Neural progenitor cell (in vitro differentiated cells): Measurements from ENCODE around the gene FAT1. TPM values are rescaled to one million over a fixed set of nuclear protein-coding genes. Genes with fewer than 3 reads are reported as not detected.
A peak's percentile ranks its signal among the peaks of the same experiment; 100 is the strongest.

Experiments
- DNase-seq: peaks from one replicate; pipeline ENCODE4 v3.0.0-alpha.2; 2016; ENCODE audit warnings: low spot score
- H2AFZ ChIP-seq: fragments of 200-600 bp; sonication (generic); replicated peaks from 2 replicates; pipeline ENCODE4 v1.6.1; 2016; ENCODE audit warnings: antibody characterized with exemption
- H3F3A ChIP-seq: fragments of 200-600 bp; sonication (generic); 2 replicates; pipeline ENCODE4 v1.6.1; 2016; ENCODE audit warnings: antibody characterized with exemption, low read depth
- H3K27ac ChIP-seq: fragments of 200-600 bp; sonication (generic); 2 replicates; pipeline ENCODE4 v1.5.1; 2016; ENCODE audit warnings: mild to moderate bottlenecking
- H3K27me3 ChIP-seq: fragments of 200-600 bp; sonication (generic); 2 replicates; pipeline ENCODE4 v1.6.1; 2016; ENCODE audit warnings: mild to moderate bottlenecking, moderate library complexity
- H3K36me3 ChIP-seq: fragments of 200-600 bp; sonication (generic); 2 replicates; pipeline ENCODE4 v1.5.1; 2016
- H3K4me1 ChIP-seq: fragments of 200-600 bp; sonication (generic); 2 replicates; pipeline ENCODE4 v1.6.1; 2016; ENCODE audit warnings: mixed run types
- H3K4me2 ChIP-seq: fragments of 200-600 bp; sonication (generic); 2 replicates; pipeline ENCODE4 v1.6.1; 2016
- H3K4me3 ChIP-seq: fragments of 200-600 bp; sonication (generic); 2 replicates; pipeline ENCODE4 v1.5.1; 2016
- H3K79me2 ChIP-seq: fragments of 200-600 bp; sonication (generic); 2 replicates; pipeline ENCODE4 v1.6.1; 2016; ENCODE audit warnings: low read depth
- H3K9ac ChIP-seq: fragments of 200-600 bp; sonication (generic); 2 replicates; pipeline ENCODE4 v1.6.1; 2016
- H3K9me3 ChIP-seq: fragments of 200-600 bp; sonication (generic); 2 replicates; pipeline ENCODE4 v1.5.1; 2016; ENCODE audit warnings: low read depth
- H4K20me1 ChIP-seq: fragments of 200-600 bp; sonication (generic); 2 replicates; pipeline ENCODE4 v1.6.1; 2016; ENCODE audit warnings: low read depth
- H3K27ac Mint-ChIP-seq: 3 replicates; pipeline ENCODE4 v1.8.0; 2021; ENCODE audit warnings: mixed read lengths
- H3K27me3 Mint-ChIP-seq: 2 replicates; pipeline ENCODE4 v1.8.0; 2022; ENCODE audit warnings: low read depth, mild to moderate bottlenecking, inconsistent platforms, moderate library complexity, mixed read lengths; ENCODE audit not compliant: insufficient read depth
- H3K36me3 Mint-ChIP-seq: 3 replicates; pipeline ENCODE4 v1.8.0; 2021; ENCODE audit warnings: mixed read lengths
- H3K4me1 Mint-ChIP-seq: 3 replicates; pipeline ENCODE4 v1.8.0; 2021; ENCODE audit warnings: mixed read lengths
- H3K4me3 Mint-ChIP-seq: 3 replicates; pipeline ENCODE4 v1.8.0; 2021; ENCODE audit warnings: mild to moderate bottlenecking, moderate library complexity, mixed read lengths
- H3K9me3 Mint-ChIP-seq: 3 replicates; pipeline ENCODE4 v1.8.0; 2020; ENCODE audit warnings: mixed read lengths
- CTCF ChIP-seq: fragments of 200-600 bp; sonication (generic); IDR thresholded peaks from 2 replicates; pipeline ENCODE4 v1.5.1; 2017; ENCODE audit warnings: antibody characterized with exemption, mild to moderate bottlenecking
- EZH2 ChIP-seq: fragments of 200-600 bp; sonication (generic); IDR thresholded peaks from 2 replicates; pipeline ENCODE4 v1.6.1; 2017; ENCODE audit warnings: antibody characterized with exemption, mild to moderate bottlenecking, moderate library complexity
- EZH2phosphoT487 ChIP-seq: fragments of 200-600 bp; sonication (generic); IDR thresholded peaks from 2 replicates; pipeline ENCODE4 v1.6.1; 2017; ENCODE audit warnings: antibody characterized with exemption
- total RNA-seq: library from RNA; depleted of rRNA; stranded (reverse); fragments of >200 nt; gene quantifications from 2 replicates; pipeline ENCODE4 v1.2.3, GENCODE V29; 2015; ENCODE audit warnings: low replicate concordance

The FAT1 gene
- total RNA-seq, 1 donor from 2014 or later = 517 TPM

GRCh38 chr4:186651181-186651603 is 72.5 kb downstream of the FAT1 start:
- Histone ChIP-seq H3K9me3 (no peaks in the 10 kb centered on the region), H3K4me1 (peaks cover 34% of the 10 kb centered on the region), H4K20me1 (peaks cover 41% of the 10 kb centered on the region), H3F3A (peaks cover 13% of the 10 kb centered on the region), H3K4me2 (peak overlapping the region; percentile 73), H3K79me2 (peaks cover 98% of the 10 kb centered on the region), H3K27me3 (no peaks in the 10 kb centered on the region), H3K4me3 (peak overlapping the region; percentile 26), H3K27ac (peak overlapping the region; percentile 87), H3K9ac (no peak overlapping the region), H3K36me3 (no peaks in the 10 kb centered on the region), H2AFZ (no peak overlapping the region)
- peak; percentile 25 for DNase-seq
- Mint-ChIP-seq H3K4me3 (peak overlapping the region; percentile 16), H3K9me3 (peaks cover 2% of the 10 kb centered on the region), H3K36me3 (peaks cover 43% of the 10 kb centered on the region), H3K4me1 (peaks cover 26% of the 10 kb centered on the region), H3K27ac (peak overlapping the region; percentile 71), H3K27me3 (no peaks in the 10 kb centered on the region)
- TF ChIP-seq EZH2phosphoT487 = no peak
- no peak for TF ChIP-seq EZH2

DNA sequence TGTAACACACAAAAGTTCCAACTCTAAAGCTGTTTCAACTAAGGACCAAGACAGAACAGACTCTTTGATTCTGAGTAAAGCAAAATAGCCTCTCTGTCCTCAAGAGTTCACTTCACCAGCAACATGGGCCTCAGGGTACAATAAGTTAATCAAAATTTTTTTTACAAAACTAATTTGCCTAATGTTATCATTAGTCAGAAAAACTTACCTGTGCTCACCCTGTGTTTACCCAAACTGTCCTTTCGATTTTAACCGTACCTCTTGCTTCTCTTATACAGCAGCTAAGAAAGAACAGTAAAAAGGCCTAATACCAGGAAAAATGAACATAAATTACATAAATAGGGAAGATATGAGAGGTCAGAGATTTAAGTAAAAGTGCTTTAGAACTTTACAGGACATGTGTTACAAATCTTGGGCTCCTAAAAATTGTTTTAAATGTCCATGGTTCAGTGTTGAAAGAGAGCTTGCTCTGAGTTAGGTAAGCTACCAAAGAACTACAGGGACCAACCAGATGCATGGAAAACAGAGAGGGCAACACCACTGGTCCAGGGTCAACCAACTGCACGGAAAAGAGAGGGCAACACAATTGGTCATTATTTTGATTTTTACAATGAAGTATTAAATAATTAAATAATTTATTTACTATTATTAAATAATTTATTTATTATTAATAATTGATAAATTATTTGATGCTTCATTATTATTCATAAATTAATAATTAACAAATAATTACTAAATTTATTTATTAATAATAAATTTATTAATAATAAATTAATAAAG is 73.1 kb downstream of the FAT1 start:
- Histone ChIP-seq H3K4me2 (no peak overlapping the region), H3F3A (peaks cover 13% of the 10 kb centered on the region), H3K4me1 (peaks cover 34% of the 10 kb centered on the region), H3K4me3 (no peak overlapping the region), H3K9ac (no peak overlapping the region), H3K27me3 (no peaks in the 10 kb centered on the region), H2AFZ (no peak overlapping the region), H3K9me3 (no peaks in the 10 kb centered on the region), H3K27ac (no peak overlapping the region), H3K36me3 (no peaks in the 10 kb centered on the region), H3K79me2 (peaks cover 98% of the 10 kb centered on the region), H4K20me1 (peaks cover 36% of the 10 kb centered on the region)
- TF ChIP-seq EZH2phosphoT487 (no peak), EZH2 (no peak), CTCF (no peak)
- Mint-ChIP-seq H3K27ac (peak overlapping the region; percentile 94), H3K27me3 (no peaks in the 10 kb centered on the region), H3K36me3 (peaks cover 45% of the 10 kb centered on the region), H3K9me3 (peaks cover 4% of the 10 kb centered on the region), H3K4me1 (peaks cover 30% of the 10 kb centered on the region), H3K4me3 (no peak overlapping the region)
- no peak for DNase-seq

GRCh38 chr4:186647821-186648220 is 75.8 kb downstream of the FAT1 start:
- Histone ChIP-seq H4K20me1 (peaks cover 34% of the 10 kb centered on the region), H3K27ac (no peak overlapping the region), H3K27me3 (no peaks in the 10 kb centered on the region), H3K4me1 (peaks cover 29% of the 10 kb centered on the region), H3K4me2 (no peak overlapping the region), H3F3A (peaks cover 7% of the 10 kb centered on the region), H3K36me3 (peaks cover 1% of the 10 kb centered on the region), H2AFZ (no peak overlapping the region), H3K9ac (no peak overlapping the region), H3K79me2 (peaks cover 97% of the 10 kb centered on the region), H3K9me3 (no peaks in the 10 kb centered on the region), H3K4me3 (no peak overlapping the region)
- H3K4me1 Mint-ChIP-seq = peaks cover 22% of the 10 kb centered on the region
- no peaks in the 10 kb centered on the region for H3K27me3 Mint-ChIP-seq
- DNase-seq = no peak
- H3K4me3 Mint-ChIP-seq = no peak overlapping the region
- no peak overlapping the region for H3K27ac Mint-ChIP-seq
- peaks cover 4% of the 10 kb centered on the region for H3K9me3 Mint-ChIP-seq
- TF ChIP-seq EZH2 (no peak), EZH2phosphoT487 (no peak), CTCF (no peak)
- peaks cover 41% of the 10 kb centered on the region for H3K36me3 Mint-ChIP-seq

DNA sequence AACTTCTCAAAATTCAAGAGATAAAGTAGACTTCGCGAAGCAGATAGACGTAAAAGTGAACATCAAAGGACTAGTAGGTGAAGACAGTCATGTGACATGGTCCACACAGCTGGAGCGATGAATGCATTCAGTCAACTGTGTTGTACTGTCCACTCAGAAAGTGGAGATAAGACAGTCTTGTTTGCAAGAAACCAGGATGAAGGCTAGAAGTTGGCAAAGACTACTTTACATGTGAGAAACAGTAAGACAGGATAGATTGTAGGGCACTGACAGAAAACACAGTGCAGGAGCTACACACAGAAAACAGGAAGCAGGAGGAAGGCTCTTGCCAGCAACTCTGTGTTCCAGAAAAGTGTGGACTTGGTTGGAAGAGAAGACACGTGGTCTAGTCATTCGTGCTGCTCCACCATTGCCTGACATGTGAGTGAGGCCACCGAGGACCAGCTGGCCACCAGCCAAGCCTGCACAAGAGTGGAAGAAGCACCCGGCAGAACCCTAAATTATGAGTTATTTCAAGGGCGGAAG is 78.9 kb downstream of the FAT1 start:
- peaks cover 13% of the 10 kb centered on the region for H3K36me3 ChIP-seq
- no peaks in the 10 kb centered on the region for H3K27me3 ChIP-seq
- Mint-ChIP-seq H3K36me3 (peaks cover 38% of the 10 kb centered on the region), H3K4me3 (no peak overlapping the region), H3K27me3 (peaks cover 4% of the 10 kb centered on the region), H3K4me1 (peaks cover 8% of the 10 kb centered on the region), H3K27ac (no peak overlapping the region), H3K9me3 (peaks cover 2% of the 10 kb centered on the region)
- H2AFZ ChIP-seq = no peak overlapping the region
- H3K4me3 ChIP-seq = no peak overlapping the region
- no peak overlapping the region for H3K27ac ChIP-seq
- TF ChIP-seq EZH2 = no peak
- no peak for TF ChIP-seq EZH2phosphoT487
- TF ChIP-seq CTCF = no peak
- DNase-seq = no peak
- H3K4me1 ChIP-seq = no peaks in the 10 kb centered on the region
- H4K20me1 ChIP-seq = peaks cover 24% of the 10 kb centered on the region
- H3F3A ChIP-seq = no peaks in the 10 kb centered on the region
- H3K79me2 ChIP-seq = peaks cover 97% of the 10 kb centered on the region
- no peaks in the 10 kb centered on the region for H3K9me3 ChIP-seq
- no peak overlapping the region for H3K9ac ChIP-seq
- H3K4me2 ChIP-seq = no peak overlapping the region
